KBM-7 (cell line): ENCODE measurements around the gene OSBPL7.

Source experiments
- DNase-seq: peaks from one replicate; pipeline ENCODE4 v3.0.0-alpha.2; 2015
- in situ Hi-C: fragments of 300-500 bp; cut with MboI; formaldehyde crosslinking; loops from 2 replicates; pipeline ENCODE4 v1.14.3; 2020; ENCODE audit warnings: low sequenced_read_pairs, low pct_unique_long_range_greater_than_20kb, mixed read lengths

Gene OSBPL7, protein sequence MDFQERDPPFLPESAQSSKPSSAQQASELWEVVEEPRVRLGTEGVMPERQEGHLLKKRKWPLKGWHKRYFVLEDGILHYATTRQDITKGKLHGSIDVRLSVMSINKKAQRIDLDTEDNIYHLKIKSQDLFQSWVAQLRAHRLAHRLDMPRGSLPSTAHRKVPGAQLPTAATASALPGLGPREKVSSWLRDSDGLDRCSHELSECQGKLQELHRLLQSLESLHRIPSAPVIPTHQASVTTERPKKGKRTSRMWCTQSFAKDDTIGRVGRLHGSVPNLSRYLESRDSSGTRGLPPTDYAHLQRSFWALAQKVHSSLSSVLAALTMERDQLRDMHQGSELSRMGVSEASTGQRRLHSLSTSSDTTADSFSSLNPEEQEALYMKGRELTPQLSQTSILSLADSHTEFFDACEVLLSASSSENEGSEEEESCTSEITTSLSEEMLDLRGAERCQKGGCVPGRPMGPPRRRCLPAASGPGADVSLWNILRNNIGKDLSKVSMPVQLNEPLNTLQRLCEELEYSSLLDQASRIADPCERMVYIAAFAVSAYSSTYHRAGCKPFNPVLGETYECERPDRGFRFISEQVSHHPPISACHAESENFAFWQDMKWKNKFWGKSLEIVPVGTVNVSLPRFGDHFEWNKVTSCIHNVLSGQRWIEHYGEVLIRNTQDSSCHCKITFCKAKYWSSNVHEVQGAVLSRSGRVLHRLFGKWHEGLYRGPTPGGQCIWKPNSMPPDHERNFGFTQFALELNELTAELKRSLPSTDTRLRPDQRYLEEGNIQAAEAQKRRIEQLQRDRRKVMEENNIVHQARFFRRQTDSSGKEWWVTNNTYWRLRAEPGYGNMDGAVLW

DNA sequence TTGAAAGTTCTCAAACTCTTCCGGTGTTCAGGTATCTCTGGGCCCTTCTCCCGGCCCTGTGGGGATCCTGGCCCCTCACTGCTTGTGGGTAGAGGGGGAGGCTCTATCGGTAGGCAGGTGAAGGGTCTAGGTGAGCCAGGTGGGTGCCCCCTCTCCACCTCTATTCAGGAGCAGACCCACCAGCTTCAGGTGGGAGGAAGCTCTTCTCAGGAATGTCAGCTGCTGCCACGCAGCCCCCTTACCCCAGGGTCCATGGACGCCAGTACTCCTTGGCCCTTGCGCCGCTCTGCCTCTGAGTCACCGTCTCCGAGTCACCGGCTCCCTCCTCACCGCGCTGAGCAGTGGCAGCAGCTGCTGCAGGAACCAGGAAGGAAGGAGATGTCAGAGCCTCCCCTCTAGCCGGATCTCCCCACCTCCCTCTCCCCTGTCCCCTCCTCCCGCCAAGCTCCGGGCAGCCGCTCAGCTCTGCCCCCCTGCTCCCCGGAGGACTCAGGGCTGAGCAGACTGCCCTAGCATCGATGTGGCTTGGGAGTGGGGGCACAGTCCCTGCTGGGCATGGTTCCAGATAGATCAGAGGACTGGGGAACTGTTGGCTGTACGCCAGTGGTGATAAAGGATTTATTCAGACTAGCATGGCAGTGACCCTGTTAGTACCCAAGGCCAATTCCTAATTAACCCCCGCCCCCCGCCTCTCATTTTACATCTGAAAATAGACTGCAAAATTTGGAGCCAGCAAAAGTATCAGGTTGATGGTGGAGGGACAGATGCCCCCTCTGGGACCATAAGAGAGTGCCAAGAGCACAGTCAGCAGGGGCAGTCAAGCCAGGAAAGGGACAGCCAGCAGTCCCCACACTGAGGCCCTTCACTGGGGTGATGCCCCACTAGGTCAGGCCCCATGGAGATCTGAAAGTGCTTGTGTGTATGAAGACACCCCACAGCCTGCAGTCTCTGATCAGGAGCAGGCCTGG, at the start of gene OSBPL7:
TSS of gene OSBPL7 (minus strand) at position 371 of the 968 bp plus-strand sequence. CDS start 1,516 bp downstream, outside the sequence.
- in situ Hi-C loops = no loop called here
- DNase-seq = peak; percentile 90

DNA sequence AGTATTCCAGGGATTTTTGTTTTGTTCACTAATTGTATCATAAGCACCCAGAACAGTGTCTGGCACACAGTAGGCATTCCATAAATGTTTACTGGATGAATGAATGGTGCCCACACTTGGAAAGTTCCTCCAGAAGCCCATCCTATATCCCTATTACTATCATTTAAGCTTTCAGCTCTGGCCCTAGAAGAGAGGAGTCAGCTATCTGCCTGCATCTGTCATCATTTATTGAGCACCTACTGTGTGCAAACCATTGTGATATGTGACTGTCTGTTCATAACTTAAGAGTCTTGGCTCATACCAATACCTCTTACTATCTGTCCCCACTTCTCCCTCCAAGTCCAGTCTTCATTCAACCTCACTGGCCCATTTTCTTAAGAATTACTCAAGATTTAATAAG, 49.5 kb upstream of the OSBPL7 start:
- no peak for DNase-seq
- in situ Hi-C loops = no loop called here

DNA sequence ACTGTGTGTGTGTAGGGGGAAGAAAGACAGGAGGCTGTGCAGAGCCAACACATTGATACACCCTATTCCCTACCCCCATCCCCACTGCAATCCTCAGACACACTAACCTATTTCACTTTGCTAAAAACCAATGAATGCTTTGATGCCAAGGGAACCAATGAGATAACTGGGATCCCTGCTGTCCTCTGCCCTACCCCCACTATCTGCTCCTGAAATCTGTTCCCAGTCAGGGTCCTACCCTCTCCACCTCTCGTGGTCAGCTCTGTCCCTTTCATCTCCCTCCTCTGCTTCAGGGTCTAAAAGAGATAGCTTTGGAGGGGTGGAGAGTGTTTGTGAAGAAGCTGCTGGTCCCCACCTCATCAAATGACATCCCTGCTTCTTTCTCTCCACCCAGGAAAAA, 48.5 kb upstream of the OSBPL7 start:
- in situ Hi-C loops = no loop called here
- no peak for DNase-seq

DNA sequence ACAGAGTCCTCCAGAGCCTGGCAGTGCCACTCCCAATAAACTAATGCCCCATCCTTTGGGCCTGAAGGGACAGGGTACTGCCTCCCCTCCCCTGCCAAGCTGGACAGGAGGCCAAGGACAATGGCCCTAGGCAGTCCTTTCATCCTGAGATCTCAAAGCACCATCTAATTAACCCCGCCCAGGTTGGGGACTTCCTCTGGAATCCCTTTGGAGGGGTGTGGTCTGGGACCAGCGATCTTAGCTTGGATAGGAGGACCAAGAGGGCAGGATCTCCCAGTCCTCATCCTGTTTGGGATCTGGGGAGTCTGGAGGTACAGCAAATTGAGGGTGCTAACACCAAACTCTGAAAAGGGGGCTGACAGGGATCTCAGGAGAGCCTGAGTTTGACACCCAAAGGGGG, 47.5 kb upstream of the OSBPL7 start:
- no peak for DNase-seq
- in situ Hi-C loops = no loop called here

DNA sequence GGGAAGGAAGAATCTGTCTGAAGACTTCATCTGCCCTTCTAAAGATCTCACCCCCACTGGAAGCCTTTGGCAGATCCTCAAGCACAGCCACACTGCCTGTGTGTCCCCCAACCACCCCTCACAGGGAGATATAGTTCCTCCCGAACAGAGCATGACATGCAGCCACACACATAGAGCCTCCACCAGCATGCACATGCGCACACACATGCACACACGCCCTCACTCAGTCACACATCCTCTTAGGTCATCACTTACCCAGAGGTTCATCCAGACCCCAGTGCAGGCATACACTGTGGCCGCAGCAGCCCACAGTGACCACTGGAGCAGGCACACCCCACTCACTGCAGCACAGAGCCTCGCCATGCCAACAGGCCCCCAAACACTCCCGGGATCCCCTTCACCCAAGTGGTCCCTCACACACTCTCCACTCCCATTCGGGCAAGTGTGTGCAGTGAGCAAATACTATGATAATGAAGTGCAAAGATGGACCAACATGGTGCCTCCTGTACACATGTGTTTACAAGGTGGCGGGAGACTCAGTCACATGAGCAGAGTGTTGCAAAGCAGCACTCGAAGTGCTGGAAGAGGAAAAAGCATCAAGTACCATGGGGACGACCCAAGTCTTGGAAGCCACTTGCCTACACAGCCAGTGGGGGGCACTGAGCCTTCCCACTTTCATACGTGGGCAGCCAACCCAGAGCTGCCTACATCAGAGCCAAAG, 46.4 kb upstream of the OSBPL7 start:
- DNase-seq = no peak
- in situ Hi-C loops = no loop called here

DNA sequence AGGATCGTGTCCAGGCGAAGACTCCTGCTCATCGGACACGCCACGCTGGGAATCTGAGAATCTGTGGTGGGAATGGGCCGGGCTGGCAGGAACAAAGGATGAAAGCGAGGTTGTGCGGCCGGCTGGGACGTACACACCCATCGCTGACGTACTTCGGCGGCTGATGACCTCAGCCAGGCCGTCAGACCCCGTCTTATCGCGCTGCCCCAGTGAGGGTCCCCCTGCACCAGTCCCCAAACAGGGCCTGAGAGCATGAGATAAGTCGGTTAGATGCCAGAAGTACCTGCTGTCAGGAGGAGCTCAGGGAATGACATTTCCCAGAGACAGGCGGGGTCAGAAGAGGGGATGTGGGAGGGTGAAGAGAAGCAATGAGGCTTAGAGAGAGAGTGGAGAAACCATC, 45.3 kb upstream of the OSBPL7 start:
- in situ Hi-C loops = no loop called here

DNA sequence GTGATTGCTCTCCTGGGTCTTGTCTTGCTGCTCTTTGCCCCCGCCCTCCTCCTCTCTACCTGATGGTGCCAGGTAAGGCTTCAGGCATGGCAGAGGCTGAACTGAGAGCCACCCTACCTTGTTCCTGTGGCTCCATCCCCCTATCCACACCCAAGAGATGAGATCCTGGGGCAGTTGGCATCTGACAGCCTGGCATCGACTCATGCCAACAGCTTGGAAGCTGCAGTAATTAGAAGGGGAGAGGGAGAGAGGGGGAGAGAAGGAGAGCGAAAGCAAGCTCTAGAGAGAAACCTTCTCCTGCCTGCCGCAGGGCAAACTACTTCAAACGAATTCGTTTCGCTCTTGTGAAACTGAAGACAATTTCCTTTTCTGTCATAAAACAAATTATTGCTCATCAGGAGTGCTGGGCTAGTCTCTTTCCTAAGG, 43.2 kb upstream of the OSBPL7 start:
- no peak for DNase-seq

More for the DNA sequence above, 45.3 kb upstream of the OSBPL7 start:
- no peak for DNase-seq

DNA sequence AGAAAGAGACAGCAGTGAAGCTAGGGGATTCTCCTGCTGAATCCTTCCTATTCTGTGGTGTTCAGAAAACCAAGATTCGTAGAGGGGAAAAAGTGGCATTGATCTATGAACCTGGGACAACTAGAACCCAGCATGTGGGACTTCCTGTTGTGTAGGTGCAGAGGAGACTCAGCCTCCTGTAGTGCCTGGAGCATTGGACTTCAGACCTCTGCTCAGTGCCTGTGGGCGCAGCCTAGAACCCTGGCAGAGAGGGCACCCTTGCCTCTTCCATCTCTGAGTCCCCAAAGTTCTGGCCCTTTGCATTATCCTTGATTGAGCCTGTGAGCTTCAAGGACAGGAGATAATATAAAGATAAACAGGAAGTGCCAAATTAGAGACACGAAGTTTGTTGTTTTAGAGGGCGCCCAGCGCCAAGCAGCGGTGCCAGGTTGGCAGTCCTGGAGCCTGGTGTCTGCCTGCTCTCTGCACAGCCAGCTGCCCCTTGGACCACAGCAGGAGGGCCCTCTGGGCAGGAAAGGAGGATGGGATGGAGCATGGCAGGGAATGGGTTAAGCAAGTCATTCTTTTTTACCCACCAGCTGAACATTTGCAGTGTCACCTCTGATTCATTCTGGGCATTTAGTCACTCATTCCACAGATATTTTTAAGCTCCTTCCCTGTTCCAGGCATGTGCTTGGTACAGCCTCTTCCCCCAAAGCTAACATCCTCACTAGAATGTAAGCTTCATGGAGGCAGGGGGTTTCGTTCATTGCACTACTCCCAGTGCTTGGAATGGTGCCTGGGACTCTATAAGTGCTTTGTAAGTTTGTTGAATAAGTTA, 41.2 kb upstream of the OSBPL7 start:
- in situ Hi-C loops = no loop called here
- DNase-seq = no peak

More for the DNA sequence above, 43.2 kb upstream of the OSBPL7 start:
- in situ Hi-C loops = no loop called here

DNA sequence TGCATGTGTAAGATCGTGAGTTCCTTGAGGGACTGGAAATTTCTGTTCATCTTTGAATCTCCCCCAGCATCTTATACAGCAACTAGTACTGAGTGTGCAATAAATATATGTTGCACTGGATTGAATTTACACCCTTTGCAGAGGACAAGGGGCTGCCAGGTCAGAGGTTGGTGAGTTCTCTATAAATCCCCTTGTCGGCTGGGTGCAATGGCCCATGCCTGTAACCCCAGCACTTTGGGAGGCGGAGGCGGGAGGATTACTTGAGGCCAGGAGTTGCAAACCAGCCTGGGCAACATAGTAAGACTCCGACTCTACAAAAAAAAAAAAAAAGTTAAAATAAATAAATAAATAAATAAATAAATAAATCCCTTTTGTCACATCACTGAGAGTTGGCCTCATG, 38.8 kb upstream of the OSBPL7 start:
- DNase-seq = no peak
- in situ Hi-C loops = no loop called here

DNA sequence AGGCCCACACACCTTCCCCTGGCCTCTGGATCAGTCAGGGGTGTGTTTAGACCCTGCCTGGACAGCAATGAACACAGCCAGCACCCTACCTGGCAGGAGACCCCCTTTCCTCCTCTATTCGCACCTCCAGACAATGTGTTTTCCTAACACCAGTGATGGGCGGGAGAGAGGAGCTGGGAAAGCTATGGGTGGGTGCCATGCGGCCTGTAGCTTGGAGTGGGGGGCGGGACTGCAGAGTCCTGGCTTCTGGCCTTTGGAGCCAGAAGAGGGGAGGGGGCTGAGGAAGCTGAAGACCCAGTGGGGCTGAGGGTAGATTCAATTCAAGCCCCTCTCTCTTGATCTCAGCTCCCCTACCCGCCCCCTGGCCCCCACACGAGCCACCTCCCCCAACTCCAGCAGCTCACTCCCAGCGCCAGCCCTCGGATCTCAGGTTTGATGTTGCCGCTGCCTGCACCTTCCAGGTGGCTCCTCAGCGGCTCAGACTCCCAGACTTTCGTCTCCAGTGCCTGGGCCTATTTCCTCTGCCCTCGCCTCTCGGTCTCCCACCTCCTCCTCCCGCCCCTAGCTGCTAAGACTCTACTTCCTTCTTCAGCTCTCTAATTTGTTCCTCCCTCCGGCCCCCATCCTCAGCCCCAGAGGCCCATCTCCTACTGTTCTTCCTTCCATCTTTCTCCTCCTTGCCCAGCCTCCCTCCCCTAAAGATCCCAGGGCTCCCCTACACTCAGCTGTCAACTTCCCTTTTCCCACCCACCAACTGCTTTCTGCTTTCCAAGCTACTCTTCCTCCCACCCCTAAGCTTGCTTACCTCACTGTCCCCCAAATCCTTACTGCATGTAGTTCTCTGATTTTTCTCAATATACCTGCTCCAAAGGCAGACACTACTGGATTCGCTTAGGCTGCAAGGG, 36.2 kb upstream of the OSBPL7 start:
- in situ Hi-C loops = no loop called here
- DNase-seq = peak; percentile 53

DNA sequence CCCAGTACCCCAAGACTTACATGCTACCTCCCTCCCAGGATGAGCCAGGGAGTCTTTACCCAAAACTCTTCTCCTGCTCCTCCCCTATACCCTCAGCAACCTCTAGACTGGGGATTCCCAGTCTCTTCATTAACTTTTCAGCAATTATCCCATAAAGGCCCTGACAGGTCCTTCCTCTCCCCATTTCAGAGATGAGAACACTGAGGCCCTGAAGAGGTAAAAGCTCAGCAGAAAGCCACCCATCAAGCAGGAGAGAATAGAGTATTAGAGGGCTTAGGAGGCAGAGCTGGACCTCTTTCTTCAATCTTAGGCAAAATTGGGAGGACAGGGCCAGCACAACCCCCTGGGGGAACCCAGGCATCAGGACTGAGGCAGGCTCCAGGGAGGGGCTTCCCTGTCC, 35.2 kb upstream of the OSBPL7 start:
- in situ Hi-C loops = no loop called here
- no peak for DNase-seq

DNA sequence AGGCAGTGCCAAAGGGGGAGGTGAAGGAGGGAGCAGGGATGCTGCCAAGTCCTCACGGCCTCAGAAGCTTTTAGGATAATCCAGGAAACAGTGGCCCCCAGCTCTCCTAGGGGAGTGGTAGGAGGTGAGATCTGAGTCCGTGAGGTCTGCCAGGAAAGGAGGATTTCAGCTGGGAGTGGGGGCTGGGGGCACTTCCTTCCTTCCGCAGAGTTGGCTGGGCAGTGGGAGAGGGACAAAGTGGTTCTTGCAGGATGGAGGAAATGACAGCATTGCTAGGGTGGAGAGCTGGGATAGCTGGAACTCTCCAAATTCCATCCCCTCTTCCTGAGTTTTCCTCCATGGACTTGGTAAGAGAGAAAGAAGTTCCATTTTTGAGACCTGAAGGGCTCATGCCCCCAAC, 34.1 kb upstream of the OSBPL7 start:
- in situ Hi-C loops = no loop called here
- DNase-seq = no peak

DNA sequence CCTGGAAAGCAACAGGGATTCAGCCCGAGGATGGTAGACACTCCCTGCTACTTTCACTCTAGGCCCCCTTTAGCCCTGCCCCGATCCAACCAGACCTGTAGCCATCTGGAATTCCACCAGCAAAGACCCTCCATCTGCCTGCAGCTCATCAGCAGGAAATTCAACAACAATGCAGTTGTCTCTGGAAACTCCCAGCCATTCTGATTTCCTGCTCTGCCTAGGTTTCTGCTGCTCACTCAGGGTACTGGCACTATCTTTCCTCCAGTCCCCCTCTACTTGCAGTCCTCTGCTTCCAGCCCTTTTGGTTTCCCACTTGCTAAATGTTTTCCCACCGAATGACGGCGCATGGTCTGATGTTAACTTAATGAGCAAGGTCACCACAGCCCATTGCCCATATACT, 32.0 kb upstream of the OSBPL7 start:
- in situ Hi-C loops = no loop called here
- no peak for DNase-seq

DNA sequence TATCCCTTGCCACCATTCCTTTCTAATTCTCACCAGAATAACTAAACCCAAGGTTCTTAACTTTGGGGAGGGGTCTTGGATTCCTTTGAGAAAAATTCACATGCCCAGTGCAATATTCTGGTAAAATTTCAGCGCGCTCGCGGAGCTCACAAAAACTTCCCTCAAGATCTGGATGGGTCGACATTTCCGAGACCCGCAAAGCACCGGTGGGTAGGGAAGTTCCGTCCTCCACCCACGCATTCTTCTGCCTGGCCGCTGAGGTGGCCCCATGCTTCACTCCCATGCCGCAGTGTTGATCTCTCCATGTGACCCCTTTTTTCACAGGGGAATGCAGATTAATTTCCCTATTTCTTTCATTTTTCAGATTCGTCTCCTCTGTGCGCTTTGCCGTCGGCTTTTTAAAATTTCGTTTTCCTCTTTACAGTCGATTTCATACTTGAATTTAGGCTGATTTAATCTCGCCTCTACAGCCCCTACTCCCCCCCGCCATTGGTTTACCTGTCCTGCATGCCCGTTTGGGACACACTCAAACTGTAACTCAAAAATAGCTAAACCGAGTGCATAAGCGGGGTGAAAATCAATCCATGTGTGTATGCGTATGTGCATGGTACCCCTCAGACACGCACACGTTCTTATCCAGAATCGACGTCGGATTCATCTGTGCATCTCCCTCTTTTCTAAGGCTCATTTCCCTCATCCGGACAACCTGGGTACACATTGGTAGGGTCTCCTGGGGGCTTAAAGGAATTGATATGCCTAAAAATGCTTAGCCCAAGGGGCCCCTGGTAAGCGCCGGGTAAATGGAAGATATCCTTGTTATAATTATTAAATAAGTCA, 30.7 kb upstream of the OSBPL7 start:
- DNase-seq = no peak
- in situ Hi-C loops = no loop called here

DNA sequence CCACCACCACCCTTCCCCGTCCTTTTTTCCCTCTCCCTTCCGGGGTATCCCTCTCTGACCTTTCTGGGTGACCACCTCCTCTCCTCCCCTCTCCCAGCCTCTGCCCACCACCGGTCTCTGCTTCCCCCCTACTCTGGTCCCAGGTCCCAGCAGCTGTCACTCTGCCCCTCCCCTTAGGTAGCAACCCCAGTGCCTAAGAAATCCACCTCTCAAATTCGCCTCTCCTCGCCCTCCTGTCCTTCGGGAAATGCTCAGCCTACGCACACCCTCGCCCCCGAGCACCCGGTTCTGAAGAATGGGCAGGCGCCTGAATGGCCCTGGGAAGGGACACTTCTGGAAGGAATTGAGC, 30.1 kb upstream of the OSBPL7 start:
- DNase-seq = no peak
- in situ Hi-C loops = no loop called here
